ENCODE results near the gene SLC25A40. TPM values are rescaled to one million over a fixed set of nuclear protein-coding genes. Genes with fewer than 3 reads are reported as not detected.
"Not testable (repeated sequence)": the region's sequence is repeated elsewhere in the genome, so short reads cannot be mapped to it uniquely, and the experiment has no call there.

Gene SLC25A40
- total RNA-seq, 2 donors from 2014 or later = 13.5 to 15.9 TPM

DNA sequence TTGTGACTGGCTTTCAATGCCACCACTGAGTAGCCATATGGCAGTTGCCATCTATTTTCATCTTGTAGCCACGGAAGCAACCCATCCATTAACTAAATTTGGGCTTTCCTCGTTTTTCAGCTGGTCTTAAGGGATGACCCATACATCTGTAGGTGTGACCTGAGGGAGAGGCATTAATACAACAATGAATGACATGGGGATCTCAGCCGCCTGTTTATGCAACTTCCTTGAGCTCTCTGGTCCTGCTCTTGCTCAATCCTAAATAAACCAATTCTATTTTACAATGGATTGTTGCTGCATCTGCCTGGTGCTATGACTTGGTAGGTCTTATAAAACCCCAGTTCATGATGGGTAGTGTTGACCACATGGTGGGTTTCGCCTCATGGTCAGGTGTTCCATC is 36.0 kb upstream of the SLC25A40 start:
- H3K4me3 ChIP-seq = no peak overlapping the region
- peaks cover 5% of the 10 kb centered on the region for H3K36me3 ChIP-seq
- H3K27me3 ChIP-seq (replicated peaks; ENCODE audit: insufficient read depth) = no peaks in the 10 kb centered on the region
- ATAC-seq (ENCODE audit: insufficient number of reproducible peaks, low FRiP score, low read depth) = no peak
- TF ChIP-seq, protein P1, sequence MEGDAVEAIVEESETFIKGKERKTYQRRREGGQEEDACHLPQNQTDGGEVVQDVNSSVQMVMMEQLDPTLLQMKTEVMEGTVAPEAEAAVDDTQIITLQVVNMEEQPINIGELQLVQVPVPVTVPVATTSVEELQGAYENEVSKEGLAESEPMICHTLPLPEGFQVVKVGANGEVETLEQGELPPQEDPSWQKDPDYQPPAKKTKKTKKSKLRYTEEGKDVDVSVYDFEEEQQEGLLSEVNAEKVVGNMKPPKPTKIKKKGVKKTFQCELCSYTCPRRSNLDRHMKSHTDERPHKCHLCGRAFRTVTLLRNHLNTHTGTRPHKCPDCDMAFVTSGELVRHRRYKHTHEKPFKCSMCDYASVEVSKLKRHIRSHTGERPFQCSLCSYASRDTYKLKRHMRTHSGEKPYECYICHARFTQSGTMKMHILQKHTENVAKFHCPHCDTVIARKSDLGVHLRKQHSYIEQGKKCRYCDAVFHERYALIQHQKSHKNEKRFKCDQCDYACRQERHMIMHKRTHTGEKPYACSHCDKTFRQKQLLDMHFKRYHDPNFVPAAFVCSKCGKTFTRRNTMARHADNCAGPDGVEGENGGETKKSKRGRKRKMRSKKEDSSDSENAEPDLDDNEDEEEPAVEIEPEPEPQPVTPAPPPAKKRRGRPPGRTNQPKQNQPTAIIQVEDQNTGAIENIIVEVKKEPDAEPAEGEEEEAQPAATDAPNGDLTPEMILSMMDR (IDR thresholded peaks at IDR 0.05) = no peak
- H3K4me1 ChIP-seq (ENCODE audit: control insufficient read depth in 1 of 2, low read depth in 2 of 2) = no peaks in the 10 kb centered on the region
- no peak overlapping the region for H3K27ac ChIP-seq
- no peaks in the 10 kb centered on the region for H3K9me3 ChIP-seq
- no peak for DNase-seq (ENCODE audit: low spot score)

- not testable (repeated sequence) for DNase-seq (ENCODE audit: low spot score); H3K4me1 ChIP-seq (ENCODE audit: control insufficient read depth in 1 of 2, low read depth in 2 of 2); H3K36me3 ChIP-seq; H3K27ac ChIP-seq; H3K9me3 ChIP-seq; ATAC-seq (ENCODE audit: insufficient number of reproducible peaks, low FRiP score, low read depth); H3K27me3 ChIP-seq (replicated peaks; ENCODE audit: insufficient read depth); H3K4me3 ChIP-seq
Observed at GRCh38 chr7:87908814-87909213, 32.7 kb upstream of the SLC25A40 start.

GRCh38 chr7:87907136-87907906 is 31.2 kb upstream of the SLC25A40 start:
- not testable (repeated sequence) for H3K27ac ChIP-seq; H3K4me3 ChIP-seq; DNase-seq (ENCODE audit: low spot score); ATAC-seq (ENCODE audit: insufficient number of reproducible peaks, low FRiP score, low read depth); H3K4me1 ChIP-seq (ENCODE audit: control insufficient read depth in 1 of 2, low read depth in 2 of 2); H3K36me3 ChIP-seq; H3K27me3 ChIP-seq (replicated peaks; ENCODE audit: insufficient read depth); H3K9me3 ChIP-seq

DNA sequence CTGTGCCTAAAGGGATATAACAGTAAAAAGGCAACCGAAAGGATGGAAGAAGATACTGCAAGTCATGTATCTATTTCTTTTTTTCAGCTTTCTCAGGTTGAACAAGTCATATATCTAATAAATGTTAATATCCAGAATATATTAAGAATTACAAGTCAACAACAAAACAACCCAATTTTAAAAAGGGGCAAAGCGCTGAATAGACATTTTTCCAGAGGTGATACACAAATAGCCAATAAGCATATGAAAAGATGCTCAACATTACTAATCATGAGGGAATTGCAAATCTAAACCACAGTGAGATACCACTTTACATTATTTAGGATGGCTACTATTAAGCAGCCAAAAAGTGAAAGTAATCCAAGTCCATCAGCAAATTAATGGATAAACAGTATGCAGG is 23.1 kb upstream of the SLC25A40 start:
- Histone ChIP-seq H3K4me1 (ENCODE audit: control insufficient read depth in 1 of 2, low read depth in 2 of 2) (no peaks in the 10 kb centered on the region), H3K27ac (no peak overlapping the region), H3K36me3 (peaks cover 5% of the 10 kb centered on the region), H3K9me3 (no peaks in the 10 kb centered on the region), H3K4me3 (no peak overlapping the region), H3K27me3 (replicated peaks; ENCODE audit: insufficient read depth) (no peaks in the 10 kb centered on the region)
- TF ChIP-seq, protein P1 (IDR thresholded peaks at IDR 0.05) = no peak
- DNase-seq (ENCODE audit: low spot score) = no peak
- ATAC-seq (ENCODE audit: insufficient number of reproducible peaks, low FRiP score, low read depth) = no peak

DNA sequence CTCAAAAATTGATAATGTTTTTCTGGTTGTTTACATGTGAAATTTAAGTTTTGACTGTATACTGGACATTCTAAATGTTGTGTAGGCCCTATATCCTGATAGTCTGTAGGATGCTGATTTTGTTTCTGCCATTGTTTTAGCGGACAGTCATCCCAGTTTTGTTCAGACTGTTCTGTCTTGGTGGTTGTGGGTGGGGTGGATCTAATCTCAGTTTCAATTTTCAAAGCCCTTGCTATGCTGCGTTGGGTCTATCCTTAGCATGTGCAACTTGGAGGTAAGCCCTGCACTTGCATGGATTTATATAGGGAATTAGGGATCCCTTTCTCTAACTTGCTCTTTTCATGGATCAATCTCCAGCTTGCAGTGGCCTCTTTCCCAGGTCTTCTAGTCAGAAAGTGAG is 19.2 kb upstream of the SLC25A40 start:
- TF ChIP-seq, protein P1 (IDR thresholded peaks at IDR 0.05) = no peak
- Histone ChIP-seq H3K36me3 (peaks cover 5% of the 10 kb centered on the region), H3K27me3 (replicated peaks; ENCODE audit: insufficient read depth) (no peaks in the 10 kb centered on the region), H3K4me3 (no peak overlapping the region), H3K9me3 (no peaks in the 10 kb centered on the region), H3K4me1 (ENCODE audit: control insufficient read depth in 1 of 2, low read depth in 2 of 2) (no peaks in the 10 kb centered on the region), H3K27ac (no peak overlapping the region)
- DNase-seq (ENCODE audit: low spot score) = no peak
- ATAC-seq (ENCODE audit: insufficient number of reproducible peaks, low FRiP score, low read depth) = no peak

GRCh38 chr7:87886875-87887274 is 10.7 kb upstream of the SLC25A40 start:
- DNase-seq (ENCODE audit: low spot score) = no peak
- TF ChIP-seq, protein P1 (IDR thresholded peaks at IDR 0.05) = peak; percentile 47
- H3K4me3 ChIP-seq = no peak overlapping the region
- H3K9me3 ChIP-seq = no peaks in the 10 kb centered on the region
- no peak overlapping the region for H3K27ac ChIP-seq
- no peaks in the 10 kb centered on the region for H3K27me3 ChIP-seq (replicated peaks; ENCODE audit: insufficient read depth)
- no peaks in the 10 kb centered on the region for H3K36me3 ChIP-seq
- H3K4me1 ChIP-seq (ENCODE audit: control insufficient read depth in 1 of 2, low read depth in 2 of 2) = no peaks in the 10 kb centered on the region
- no peak for ATAC-seq (ENCODE audit: insufficient number of reproducible peaks, low FRiP score, low read depth)
